Measurements from ENCODE around the gene POP4. TPM values are rescaled to one million over a fixed set of nuclear protein-coding genes. Genes with fewer than 3 reads are reported as not detected.

The POP4 gene
- total RNA-seq, 1 donor from 2014 or later, result 37.9 TPM

DNA sequence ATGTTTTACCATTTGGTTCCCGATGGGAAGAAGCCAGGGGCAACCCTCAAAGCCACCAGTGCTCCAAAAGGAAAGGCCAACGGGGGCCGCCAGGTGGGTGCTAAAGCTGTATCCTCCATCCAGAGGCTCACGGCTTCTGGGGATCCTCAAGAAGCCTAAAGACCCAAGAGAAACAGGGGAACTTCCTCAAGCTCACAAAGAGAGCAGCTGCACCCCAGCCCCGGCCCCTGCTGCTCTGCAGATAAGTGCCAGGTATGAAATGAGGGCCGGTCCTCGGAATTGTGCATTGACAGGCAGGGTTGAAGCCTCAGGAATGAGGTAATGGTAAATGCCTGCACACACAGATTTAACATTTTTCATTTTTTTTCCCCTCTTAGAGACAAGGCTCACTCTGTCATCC is 8.0 kb upstream of the POP4 start:
- Mint-ChIP-seq H3K36me3 (ENCODE audit: unreplicated experiment) (no peaks in the 10 kb centered on the region), H3K4me3 (ENCODE audit: unreplicated experiment) (no peak overlapping the region), H3K27me3 (ENCODE audit: unreplicated experiment) (no peaks in the 10 kb centered on the region), H3K27ac (ENCODE audit: unreplicated experiment) (no peak overlapping the region), H3K9me3 (ENCODE audit: unreplicated experiment) (no peaks in the 10 kb centered on the region), H3K4me1 (ENCODE audit: low read depth, unreplicated experiment) (no peaks in the 10 kb centered on the region)
- TF ChIP-seq, protein P1, sequence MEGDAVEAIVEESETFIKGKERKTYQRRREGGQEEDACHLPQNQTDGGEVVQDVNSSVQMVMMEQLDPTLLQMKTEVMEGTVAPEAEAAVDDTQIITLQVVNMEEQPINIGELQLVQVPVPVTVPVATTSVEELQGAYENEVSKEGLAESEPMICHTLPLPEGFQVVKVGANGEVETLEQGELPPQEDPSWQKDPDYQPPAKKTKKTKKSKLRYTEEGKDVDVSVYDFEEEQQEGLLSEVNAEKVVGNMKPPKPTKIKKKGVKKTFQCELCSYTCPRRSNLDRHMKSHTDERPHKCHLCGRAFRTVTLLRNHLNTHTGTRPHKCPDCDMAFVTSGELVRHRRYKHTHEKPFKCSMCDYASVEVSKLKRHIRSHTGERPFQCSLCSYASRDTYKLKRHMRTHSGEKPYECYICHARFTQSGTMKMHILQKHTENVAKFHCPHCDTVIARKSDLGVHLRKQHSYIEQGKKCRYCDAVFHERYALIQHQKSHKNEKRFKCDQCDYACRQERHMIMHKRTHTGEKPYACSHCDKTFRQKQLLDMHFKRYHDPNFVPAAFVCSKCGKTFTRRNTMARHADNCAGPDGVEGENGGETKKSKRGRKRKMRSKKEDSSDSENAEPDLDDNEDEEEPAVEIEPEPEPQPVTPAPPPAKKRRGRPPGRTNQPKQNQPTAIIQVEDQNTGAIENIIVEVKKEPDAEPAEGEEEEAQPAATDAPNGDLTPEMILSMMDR (IDR thresholded peaks at IDR 0.05; ENCODE audit: partially characterized antibody, unreplicated experiment), result no peak
- DNase-seq, result no peak

DNA sequence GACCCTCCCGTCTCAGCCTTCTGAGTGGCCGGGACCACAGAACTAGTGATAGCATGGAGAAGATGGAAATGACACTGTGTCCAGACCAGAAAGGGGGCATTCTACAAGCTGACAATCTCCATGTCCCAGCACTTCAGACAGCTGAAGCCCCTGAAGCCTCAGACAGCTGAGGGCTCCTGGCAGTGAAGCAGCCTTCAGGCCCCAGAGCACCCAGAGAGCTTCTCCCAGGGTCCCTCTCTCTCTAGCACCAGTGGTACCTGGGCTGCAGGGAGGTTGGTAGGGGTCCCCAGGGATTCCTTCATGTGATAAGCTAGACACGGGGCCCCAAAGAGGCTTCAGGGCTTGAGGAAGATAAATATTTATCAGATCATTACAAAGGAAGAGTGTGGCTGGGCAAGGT is 7.6 kb upstream of the POP4 start:
- H3K4me3 Mint-ChIP-seq (ENCODE audit: unreplicated experiment), result no peak overlapping the region
- TF ChIP-seq, protein P1 (IDR thresholded peaks at IDR 0.05; ENCODE audit: partially characterized antibody, unreplicated experiment), result no peak
- H3K27ac Mint-ChIP-seq (ENCODE audit: unreplicated experiment), result no peak overlapping the region
- no peak for DNase-seq
- no peaks in the 10 kb centered on the region for H3K4me1 Mint-ChIP-seq (ENCODE audit: low read depth, unreplicated experiment)
- H3K9me3 Mint-ChIP-seq (ENCODE audit: unreplicated experiment), result no peaks in the 10 kb centered on the region
- H3K27me3 Mint-ChIP-seq (ENCODE audit: unreplicated experiment), result no peaks in the 10 kb centered on the region
- H3K36me3 Mint-ChIP-seq (ENCODE audit: unreplicated experiment), result no peaks in the 10 kb centered on the region

DNA sequence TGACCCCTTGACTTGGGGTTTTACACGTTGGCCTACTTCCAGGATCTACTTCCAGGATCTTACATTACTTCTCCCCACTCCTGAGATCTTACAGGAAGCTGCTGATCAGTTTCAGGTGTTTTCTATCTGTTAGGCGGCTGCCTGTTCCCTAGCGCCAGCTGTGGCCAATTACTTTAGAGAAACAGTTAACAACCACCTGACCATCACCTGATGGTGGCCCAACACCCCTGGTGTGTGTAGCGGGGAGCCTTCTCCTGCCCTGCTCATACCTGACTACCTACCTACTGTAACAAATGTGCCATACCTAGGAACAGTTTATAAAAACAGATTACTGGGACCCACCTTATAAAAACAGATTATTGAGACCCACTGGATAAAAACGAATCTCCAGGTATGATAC is 2.8 kb upstream of the POP4 start:
- H3K27ac Mint-ChIP-seq (ENCODE audit: unreplicated experiment), result no peak overlapping the region
- TF ChIP-seq, protein P1 (IDR thresholded peaks at IDR 0.05; ENCODE audit: partially characterized antibody, unreplicated experiment), result no peak
- H3K4me3 Mint-ChIP-seq (ENCODE audit: unreplicated experiment), result no peak overlapping the region
- H3K27me3 Mint-ChIP-seq (ENCODE audit: unreplicated experiment), result peaks cover 5% of the 10 kb centered on the region
- no peaks in the 10 kb centered on the region for H3K36me3 Mint-ChIP-seq (ENCODE audit: unreplicated experiment)
- H3K4me1 Mint-ChIP-seq (ENCODE audit: low read depth, unreplicated experiment), result peaks cover 3% of the 10 kb centered on the region
- H3K9me3 Mint-ChIP-seq (ENCODE audit: unreplicated experiment), result peaks cover 6% of the 10 kb centered on the region
- DNase-seq, result no peak

DNA sequence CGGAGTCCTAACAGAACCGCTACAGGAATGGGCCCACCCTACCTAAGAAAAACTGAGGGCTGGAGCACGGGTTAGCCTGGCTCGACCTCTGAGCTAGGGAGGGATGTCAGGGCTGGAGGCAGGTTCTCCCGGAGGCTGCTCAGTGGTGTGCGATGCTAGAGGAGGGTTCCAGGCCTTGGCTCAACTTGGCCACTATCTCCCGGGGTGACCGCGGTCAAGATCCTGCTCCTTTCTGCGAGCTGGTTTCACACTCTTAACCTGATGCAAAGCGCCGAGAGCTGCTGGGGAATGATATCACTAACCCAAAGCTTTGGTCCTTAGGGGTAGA is 301 bp downstream of the POP4 start:
- Mint-ChIP-seq H3K36me3 (ENCODE audit: unreplicated experiment) (no peaks in the 10 kb centered on the region), H3K4me1 (ENCODE audit: low read depth, unreplicated experiment) (peaks cover 3% of the 10 kb centered on the region), H3K27me3 (ENCODE audit: unreplicated experiment) (peaks cover 5% of the 10 kb centered on the region), H3K4me3 (ENCODE audit: unreplicated experiment) (peak overlapping the region; percentile 100), H3K27ac (ENCODE audit: unreplicated experiment) (peak overlapping the region; percentile 100), H3K9me3 (ENCODE audit: unreplicated experiment) (peaks cover 8% of the 10 kb centered on the region)
- no peak for DNase-seq
- TF ChIP-seq, protein P1 (IDR thresholded peaks at IDR 0.05; ENCODE audit: partially characterized antibody, unreplicated experiment), result no peak

DNA sequence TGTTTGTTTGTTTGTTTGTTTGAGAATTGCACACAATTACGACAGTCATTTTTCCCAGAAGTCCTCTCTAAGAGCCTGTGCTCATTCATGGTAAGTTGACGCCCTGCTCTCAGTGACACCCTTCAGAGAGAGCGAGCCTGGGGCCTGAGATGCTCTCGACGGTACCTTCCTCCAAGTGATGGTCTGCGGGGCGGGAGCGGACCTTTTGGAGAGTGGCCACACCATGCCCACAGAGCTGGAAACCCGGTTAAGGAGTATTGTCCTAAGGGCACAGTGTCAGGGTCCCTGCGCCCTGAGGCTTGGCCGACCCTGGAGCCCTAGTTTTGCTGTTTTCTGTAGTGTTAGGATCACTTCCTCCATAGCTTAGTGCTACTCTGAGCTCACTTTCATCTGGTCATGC is 3.6 kb downstream of the POP4 start:
- H3K27me3 Mint-ChIP-seq (ENCODE audit: unreplicated experiment), result peaks cover 5% of the 10 kb centered on the region
- H3K4me1 Mint-ChIP-seq (ENCODE audit: low read depth, unreplicated experiment), result peaks cover 3% of the 10 kb centered on the region
- no peak for DNase-seq
- TF ChIP-seq, protein P1 (IDR thresholded peaks at IDR 0.05; ENCODE audit: partially characterized antibody, unreplicated experiment), result no peak
- peaks cover 8% of the 10 kb centered on the region for H3K9me3 Mint-ChIP-seq (ENCODE audit: unreplicated experiment)
- no peak overlapping the region for H3K4me3 Mint-ChIP-seq (ENCODE audit: unreplicated experiment)
- H3K27ac Mint-ChIP-seq (ENCODE audit: unreplicated experiment), result no peak overlapping the region
- peaks cover 5% of the 10 kb centered on the region for H3K36me3 Mint-ChIP-seq (ENCODE audit: unreplicated experiment)
